OCI-LY3 (cell line): Measurements from ENCODE around the gene IL1RAPL1.

ENCODE experiments used
- CTCF ChIP-seq: fragments of 200-600, 300-600 bp; sonication (generic); IDR thresholded peaks from 2 replicates; pipeline ENCODE4 v1.5.1; 2014; ENCODE audit warnings: antibody characterized with exemption, low read length, low read depth
- EZH2phosphoT487 ChIP-seq: fragments of 200-600 bp; shearing (Covaris generic); IDR thresholded peaks from 2 replicates; pipeline ENCODE4 v1.6.1; 2018; ENCODE audit warnings: antibody characterized with exemption, mixed run types, low read depth

GRCh38 chrX:29067351-29067750, 480.1 kb downstream of the IL1RAPL1 start:
- TF ChIP-seq CTCF (no peak), EZH2phosphoT487 (no peak)
